ENCODE data around the gene SLC49A3. TPM values are rescaled to one million over a fixed set of nuclear protein-coding genes. Genes with fewer than 3 reads are reported as not detected.

Gene SLC49A3
- total RNA-seq, 1 donor from 2014 or later: 19.9 TPM

- peak; percentile 5 for DNase-seq (ENCODE audit: low spot score)
- H3K4me3 Mint-ChIP-seq (ENCODE audit: unreplicated experiment): no peak overlapping the region
- peaks cover 7% of the 10 kb centered on the region for H3K4me1 Mint-ChIP-seq (ENCODE audit: unreplicated experiment)
- H3K27ac Mint-ChIP-seq (ENCODE audit: unreplicated experiment): no peak overlapping the region
- peaks cover 6% of the 10 kb centered on the region for H3K36me3 Mint-ChIP-seq (ENCODE audit: low read depth, unreplicated experiment)
- TF ChIP-seq, protein P1, sequence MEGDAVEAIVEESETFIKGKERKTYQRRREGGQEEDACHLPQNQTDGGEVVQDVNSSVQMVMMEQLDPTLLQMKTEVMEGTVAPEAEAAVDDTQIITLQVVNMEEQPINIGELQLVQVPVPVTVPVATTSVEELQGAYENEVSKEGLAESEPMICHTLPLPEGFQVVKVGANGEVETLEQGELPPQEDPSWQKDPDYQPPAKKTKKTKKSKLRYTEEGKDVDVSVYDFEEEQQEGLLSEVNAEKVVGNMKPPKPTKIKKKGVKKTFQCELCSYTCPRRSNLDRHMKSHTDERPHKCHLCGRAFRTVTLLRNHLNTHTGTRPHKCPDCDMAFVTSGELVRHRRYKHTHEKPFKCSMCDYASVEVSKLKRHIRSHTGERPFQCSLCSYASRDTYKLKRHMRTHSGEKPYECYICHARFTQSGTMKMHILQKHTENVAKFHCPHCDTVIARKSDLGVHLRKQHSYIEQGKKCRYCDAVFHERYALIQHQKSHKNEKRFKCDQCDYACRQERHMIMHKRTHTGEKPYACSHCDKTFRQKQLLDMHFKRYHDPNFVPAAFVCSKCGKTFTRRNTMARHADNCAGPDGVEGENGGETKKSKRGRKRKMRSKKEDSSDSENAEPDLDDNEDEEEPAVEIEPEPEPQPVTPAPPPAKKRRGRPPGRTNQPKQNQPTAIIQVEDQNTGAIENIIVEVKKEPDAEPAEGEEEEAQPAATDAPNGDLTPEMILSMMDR (IDR thresholded peaks at IDR 0.05; ENCODE audit: unreplicated experiment): no peak
- no peaks in the 10 kb centered on the region for H3K9me3 Mint-ChIP-seq (ENCODE audit: unreplicated experiment)
- peaks cover 18% of the 10 kb centered on the region for H3K27me3 Mint-ChIP-seq (ENCODE audit: unreplicated experiment)
These were observed 11.3 kb downstream of the SLC49A3 start for GRCh38 chr4:677431-678293.

DNA sequence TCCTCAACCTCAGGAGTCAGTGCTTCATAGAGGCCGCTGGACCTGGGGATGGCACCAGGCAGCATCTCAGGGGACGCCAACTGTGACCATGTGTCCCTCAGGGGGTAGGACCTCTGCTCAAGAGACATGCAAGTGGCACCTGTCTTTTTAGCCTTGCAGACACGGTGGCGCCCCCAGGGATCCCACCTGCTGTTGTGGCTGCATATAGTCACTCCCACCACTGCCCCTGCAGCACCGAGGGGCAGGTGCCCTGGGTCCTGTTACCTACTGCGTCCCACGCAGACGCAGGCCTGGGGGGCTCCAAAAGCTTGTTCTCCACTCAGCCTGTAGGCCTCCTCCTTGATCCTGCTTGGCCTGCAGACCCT, 12.1 kb downstream of the SLC49A3 start:
- H3K4me3 Mint-ChIP-seq (ENCODE audit: unreplicated experiment): no peak overlapping the region
- TF ChIP-seq, protein P1 (IDR thresholded peaks at IDR 0.05; ENCODE audit: unreplicated experiment): no peak
- H3K9me3 Mint-ChIP-seq (ENCODE audit: unreplicated experiment): no peaks in the 10 kb centered on the region
- peak; percentile 4 for DNase-seq (ENCODE audit: low spot score)
- H3K27ac Mint-ChIP-seq (ENCODE audit: unreplicated experiment): no peak overlapping the region
- H3K36me3 Mint-ChIP-seq (ENCODE audit: low read depth, unreplicated experiment): peaks cover 6% of the 10 kb centered on the region
- peaks cover 7% of the 10 kb centered on the region for H3K4me1 Mint-ChIP-seq (ENCODE audit: unreplicated experiment)
- H3K27me3 Mint-ChIP-seq (ENCODE audit: unreplicated experiment): peaks cover 19% of the 10 kb centered on the region

DNA sequence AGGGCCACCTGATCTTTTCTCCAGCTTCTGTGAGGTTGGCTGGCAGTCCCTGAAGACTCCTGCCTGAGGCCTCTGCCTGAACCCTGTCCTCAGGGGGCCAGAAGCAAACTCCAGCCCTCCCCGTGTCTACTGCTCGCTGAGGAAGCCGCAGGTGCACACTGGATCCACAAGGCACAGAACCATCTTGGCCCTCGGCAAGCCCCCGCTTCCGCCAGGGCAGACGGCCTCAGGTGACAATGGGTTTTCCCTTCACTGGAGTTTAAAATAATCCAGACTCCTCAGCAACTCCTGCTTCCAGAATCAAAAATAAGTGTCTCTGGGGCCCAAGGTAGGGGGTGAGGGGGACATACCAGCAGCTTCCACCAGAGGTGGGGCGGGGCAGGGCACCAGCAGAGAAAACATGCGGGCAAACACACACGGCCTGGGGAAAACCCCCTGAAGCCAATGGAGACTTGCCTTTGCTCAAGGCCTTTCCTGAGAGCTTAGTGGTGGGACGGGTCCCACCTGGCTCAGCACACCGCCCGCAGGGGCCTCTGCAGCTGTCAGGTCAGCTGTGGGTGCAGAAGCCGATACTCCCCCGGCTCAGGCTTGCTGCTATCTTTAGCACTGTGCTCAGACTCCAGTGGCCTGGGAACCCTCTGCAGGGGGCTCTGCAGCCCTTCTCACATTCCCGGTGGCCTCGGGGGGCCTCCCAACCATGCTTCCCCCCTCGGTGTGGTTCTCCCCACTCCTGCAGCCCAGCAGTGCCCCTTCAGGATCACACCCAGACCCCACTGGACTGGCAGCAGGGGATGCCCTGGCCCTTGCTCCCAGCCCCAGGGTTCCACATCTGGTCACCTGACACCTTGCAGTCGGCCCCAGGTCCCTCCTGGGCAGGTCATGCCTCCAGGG, 12.7 kb downstream of the SLC49A3 start:
- Mint-ChIP-seq H3K36me3 (ENCODE audit: low read depth, unreplicated experiment) (peaks cover 6% of the 10 kb centered on the region), H3K4me1 (ENCODE audit: unreplicated experiment) (peaks cover 7% of the 10 kb centered on the region)

GRCh38 chr4:675036-675882, 13.7 kb downstream of the SLC49A3 start:
- Mint-ChIP-seq H3K4me1 (ENCODE audit: unreplicated experiment) (peaks cover 7% of the 10 kb centered on the region), H3K27ac (ENCODE audit: unreplicated experiment) (no peak overlapping the region)

More for the DNA sequence above, 12.7 kb downstream of the SLC49A3 start:
- H3K27ac Mint-ChIP-seq (ENCODE audit: unreplicated experiment): no peak overlapping the region
- TF ChIP-seq, protein P1 (IDR thresholded peaks at IDR 0.05; ENCODE audit: unreplicated experiment): no peak
- H3K9me3 Mint-ChIP-seq (ENCODE audit: unreplicated experiment): no peaks in the 10 kb centered on the region
- peak; percentile 3 for DNase-seq (ENCODE audit: low spot score)
- peak overlapping the region; percentile 37 for H3K4me3 Mint-ChIP-seq (ENCODE audit: unreplicated experiment)
- H3K27me3 Mint-ChIP-seq (ENCODE audit: unreplicated experiment): peaks cover 20% of the 10 kb centered on the region

More at GRCh38 chr4:675036-675882, 13.7 kb downstream of the SLC49A3 start:
- Mint-ChIP-seq H3K9me3 (ENCODE audit: unreplicated experiment) (no peaks in the 10 kb centered on the region), H3K36me3 (ENCODE audit: low read depth, unreplicated experiment) (peaks cover 14% of the 10 kb centered on the region), H3K4me3 (ENCODE audit: unreplicated experiment) (peak overlapping the region; percentile 81), H3K27me3 (ENCODE audit: unreplicated experiment) (peaks cover 20% of the 10 kb centered on the region)
- DNase-seq (ENCODE audit: low spot score): peak; percentile 24
- TF ChIP-seq, protein P1 (IDR thresholded peaks at IDR 0.05; ENCODE audit: unreplicated experiment): no peak
